DND-41 (cell line): ENCODE results near the gene RIMS1.

Experiments
- ATAC-seq: fragments of 200-7000 bp; cut with Tn5 transposase; 3 replicates; pipeline ENCODE4 v1.9.1; 2021; ENCODE audit warnings: low read depth; ENCODE audit not compliant: insufficient read depth
- DNase-seq: peaks from one replicate; pipeline ENCODE4 v3.0.0-alpha.2; 2020
- H2AFZ ChIP-seq: 2 replicates; pipeline ENCODE4 v1.6.0; 2012; ENCODE audit warnings: low read depth, low read length
- H3K27ac ChIP-seq: 2 replicates; pipeline ENCODE4 v1.5.1; 2012; ENCODE audit warnings: low read length, inconsistent platforms
- H3K27me3 ChIP-seq: fragments of 200-600 bp; sonication (generic); 2 replicates; pipeline ENCODE4 v1.6.0; 2012; ENCODE audit warnings: low read length, mild to moderate bottlenecking, inconsistent platforms; ENCODE audit not compliant: insufficient read depth, poor library complexity
- H3K36me3 ChIP-seq: 2 replicates; pipeline ENCODE4 v1.5.1; 2012; ENCODE audit warnings: low read length, inconsistent platforms; ENCODE audit not compliant: insufficient read depth
- H3K4me1 ChIP-seq: 2 replicates; pipeline ENCODE4 v1.5.1; 2012; ENCODE audit warnings: mild to moderate bottlenecking, low read length; ENCODE audit not compliant: insufficient read depth
- H3K4me2 ChIP-seq: 2 replicates; pipeline ENCODE4 v1.6.0; 2012; ENCODE audit warnings: mild to moderate bottlenecking, moderate library complexity, low read length, inconsistent platforms; ENCODE audit not compliant: insufficient read depth
- H3K4me3 ChIP-seq, 2 experiments: fragments of 200-600 bp in 1 of 2; shearing (Covaris generic) in 1 of 2; 2 replicates each; pipeline ENCODE4 v1.5.1; 2012 to 2016; ENCODE audit warnings: inconsistent platforms in 2 of 2, low read length in 2 of 2, mild to moderate bottlenecking in 2 of 2, low read depth in 1 of 2, moderate library complexity in 1 of 2
- H3K79me2 ChIP-seq: 2 replicates; pipeline ENCODE4 v1.6.0; 2012; ENCODE audit warnings: low read length, inconsistent platforms; ENCODE audit not compliant: insufficient read depth
- H3K9ac ChIP-seq: 2 replicates; pipeline ENCODE4 v1.6.0; 2012; ENCODE audit warnings: low read depth, mild to moderate bottlenecking, inconsistent platforms, low read length, moderate library complexity
- H3K9me3 ChIP-seq: 2 replicates; pipeline ENCODE4 v1.5.1; 2012; ENCODE audit warnings: low read length, moderate library complexity, mild to moderate bottlenecking, inconsistent platforms; ENCODE audit not compliant: insufficient read depth, severe bottlenecking
- H4K20me1 ChIP-seq: 2 replicates; pipeline ENCODE4 v1.6.0; 2012; ENCODE audit warnings: low read length; ENCODE audit not compliant: insufficient read depth
- CTCF ChIP-seq: IDR thresholded peaks from 2 replicates; pipeline ENCODE4 v1.5.1; 2012; ENCODE audit warnings: borderline replicate concordance, low read length, moderate library complexity, mild to moderate bottlenecking; ENCODE audit not compliant: poor library complexity, severe bottlenecking; ENCODE audit errors: extremely low read depth
- EZH2 ChIP-seq: IDR thresholded peaks from 3 replicates; pipeline ENCODE4 v1.6.1; 2012; ENCODE audit warnings: borderline replicate concordance, low read depth, mild to moderate bottlenecking, moderate library complexity, low read length, inconsistent platforms; ENCODE audit not compliant: severe bottlenecking

Gene RIMS1

GRCh38 chr6:72413884-72414283, 527.5 kb downstream of the RIMS1 start:
- Histone ChIP-seq H3K9me3 (no peaks in the 10 kb centered on the region), H3K36me3 (no peaks in the 10 kb centered on the region), H3K79me2 (no peaks in the 10 kb centered on the region), H3K27ac (no peak overlapping the region), H3K4me2 (no peak overlapping the region), H2AFZ (no peak overlapping the region), H4K20me1 (no peaks in the 10 kb centered on the region), H3K4me1 (no peaks in the 10 kb centered on the region), H3K9ac (no peak overlapping the region), H3K4me3 (no peak overlapping the region), H3K27me3 (peaks cover 2% of the 10 kb centered on the region)
- no peak for DNase-seq
- no peak for ATAC-seq
- TF ChIP-seq CTCF (no peak), EZH2 (no peak)

GRCh38 chr6:72414657-72415056, 528.3 kb downstream of the RIMS1 start:
- no peak for TF ChIP-seq EZH2
- TF ChIP-seq CTCF, result no peak
- Histone ChIP-seq H3K79me2 (no peaks in the 10 kb centered on the region), H3K27me3 (peaks cover 2% of the 10 kb centered on the region), H3K4me3 (no peak overlapping the region), H2AFZ (no peak overlapping the region), H3K36me3 (no peaks in the 10 kb centered on the region), H3K4me1 (no peaks in the 10 kb centered on the region), H3K27ac (no peak overlapping the region), H3K4me2 (no peak overlapping the region), H4K20me1 (no peaks in the 10 kb centered on the region), H3K9me3 (no peaks in the 10 kb centered on the region), H3K9ac (no peak overlapping the region)
- ATAC-seq (no peak), DNase-seq (no peak)

- no peak overlapping the region for H2AFZ ChIP-seq
Observed at GRCh38 chr6:72416744-72417465, 530.6 kb downstream of the RIMS1 start.

More at GRCh38 chr6:72416744-72417465, 530.6 kb downstream of the RIMS1 start:
- TF ChIP-seq EZH2 (no peak), CTCF (no peak)
- Histone ChIP-seq H3K27me3 (no peaks in the 10 kb centered on the region), H3K9me3 (no peaks in the 10 kb centered on the region), H3K4me3 (no peak overlapping the region), H3K36me3 (no peaks in the 10 kb centered on the region), H3K9ac (no peak overlapping the region), H3K79me2 (no peaks in the 10 kb centered on the region), H4K20me1 (no peaks in the 10 kb centered on the region), H3K4me1 (no peaks in the 10 kb centered on the region), H3K4me2 (no peak overlapping the region), H3K27ac (no peak overlapping the region)
- DNase-seq (no peak), ATAC-seq (no peak)
